ENCODE results near the gene PIAS4. TPM values are rescaled to one million over a fixed set of nuclear protein-coding genes. Genes with fewer than 3 reads are reported as not detected.

PIAS4 gene
- total and polyA plus RNA-seq, 9 of the 15 experiments (the other 6 are each of a cell fraction or from before 2014, with no cell fraction given), result 0.27 to 34.9 (median 14.4) TPM

DNA sequence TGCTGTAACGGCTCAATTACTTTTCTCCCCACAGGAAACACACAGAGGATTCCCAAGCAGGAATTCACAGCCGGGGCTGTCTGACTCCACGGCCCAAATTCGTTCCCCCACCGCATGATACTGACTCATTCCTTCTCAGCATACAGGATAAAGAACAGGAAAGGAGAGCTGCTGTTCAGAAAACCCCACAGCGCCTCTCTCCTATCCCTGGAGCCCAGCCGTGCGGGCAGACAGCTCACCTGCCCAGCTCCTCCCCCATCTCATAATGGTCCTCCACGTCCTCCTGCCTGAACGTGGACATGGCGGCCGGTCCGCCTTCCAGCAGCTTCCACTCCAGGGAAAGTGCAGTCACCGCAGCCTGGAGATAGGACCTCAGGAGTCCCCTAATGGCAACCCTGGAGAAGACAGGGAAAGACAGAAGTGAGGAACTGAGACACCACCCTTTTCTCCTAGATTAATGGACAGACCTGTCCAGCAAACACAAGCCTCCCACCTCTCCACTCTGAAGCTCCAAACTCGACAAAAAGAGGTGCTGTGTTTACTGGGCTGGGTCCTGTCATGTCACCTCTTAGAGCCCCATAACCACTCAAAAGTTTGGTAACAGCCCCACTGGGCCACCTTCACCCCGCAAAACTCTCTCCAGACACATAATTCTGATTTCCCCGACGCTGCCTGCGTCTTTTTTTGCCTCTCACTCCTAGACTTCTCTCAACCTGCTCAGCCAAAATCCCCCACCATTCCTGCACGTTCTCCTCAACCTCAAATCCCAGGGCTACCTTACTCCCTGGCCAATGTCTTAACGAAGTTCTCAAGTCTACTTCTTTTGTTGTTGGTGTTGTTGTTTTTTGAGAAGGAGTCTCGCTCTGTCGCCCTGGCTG, 37.9 kb upstream of the PIAS4 start:
- TSS peak; percentile 30 for BruUV-seq (replicated peaks)
- no peak for FAIRE-seq
- in situ Hi-C loops (cut with MboI), result no loop called here
- TF ChIP-seq, protein P1, sequence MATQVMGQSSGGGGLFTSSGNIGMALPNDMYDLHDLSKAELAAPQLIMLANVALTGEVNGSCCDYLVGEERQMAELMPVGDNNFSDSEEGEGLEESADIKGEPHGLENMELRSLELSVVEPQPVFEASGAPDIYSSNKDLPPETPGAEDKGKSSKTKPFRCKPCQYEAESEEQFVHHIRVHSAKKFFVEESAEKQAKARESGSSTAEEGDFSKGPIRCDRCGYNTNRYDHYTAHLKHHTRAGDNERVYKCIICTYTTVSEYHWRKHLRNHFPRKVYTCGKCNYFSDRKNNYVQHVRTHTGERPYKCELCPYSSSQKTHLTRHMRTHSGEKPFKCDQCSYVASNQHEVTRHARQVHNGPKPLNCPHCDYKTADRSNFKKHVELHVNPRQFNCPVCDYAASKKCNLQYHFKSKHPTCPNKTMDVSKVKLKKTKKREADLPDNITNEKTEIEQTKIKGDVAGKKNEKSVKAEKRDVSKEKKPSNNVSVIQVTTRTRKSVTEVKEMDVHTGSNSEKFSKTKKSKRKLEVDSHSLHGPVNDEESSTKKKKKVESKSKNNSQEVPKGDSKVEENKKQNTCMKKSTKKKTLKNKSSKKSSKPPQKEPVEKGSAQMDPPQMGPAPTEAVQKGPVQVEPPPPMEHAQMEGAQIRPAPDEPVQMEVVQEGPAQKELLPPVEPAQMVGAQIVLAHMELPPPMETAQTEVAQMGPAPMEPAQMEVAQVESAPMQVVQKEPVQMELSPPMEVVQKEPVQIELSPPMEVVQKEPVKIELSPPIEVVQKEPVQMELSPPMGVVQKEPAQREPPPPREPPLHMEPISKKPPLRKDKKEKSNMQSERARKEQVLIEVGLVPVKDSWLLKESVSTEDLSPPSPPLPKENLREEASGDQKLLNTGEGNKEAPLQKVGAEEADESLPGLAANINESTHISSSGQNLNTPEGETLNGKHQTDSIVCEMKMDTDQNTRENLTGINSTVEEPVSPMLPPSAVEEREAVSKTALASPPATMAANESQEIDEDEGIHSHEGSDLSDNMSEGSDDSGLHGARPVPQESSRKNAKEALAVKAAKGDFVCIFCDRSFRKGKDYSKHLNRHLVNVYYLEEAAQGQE (IDR thresholded peaks at IDR 0.05; ENCODE audit: borderline replicate concordance), result peak; percentile 42; the same call in 1 of the 2 replicates
- TF ChIP-seq, protein P1 (CRISPR knock-in tag; IDR thresholded peaks at IDR 0.05; ENCODE audit: low read depth), result no peak
- TF ChIP-seq TEAD2 (tag; IDR thresholded peaks at IDR 0.05) (no peak), SRSF9 (IDR thresholded peaks at IDR 0.05; ENCODE audit: borderline replicate concordance, low read depth, low read length) (no peak), DNMT1 (IDR thresholded peaks at IDR 0.05) (no peak), TAF7 (tag; IDR thresholded peaks at IDR 0.05) (no peak)
- TF ChIP-seq, protein P2, sequence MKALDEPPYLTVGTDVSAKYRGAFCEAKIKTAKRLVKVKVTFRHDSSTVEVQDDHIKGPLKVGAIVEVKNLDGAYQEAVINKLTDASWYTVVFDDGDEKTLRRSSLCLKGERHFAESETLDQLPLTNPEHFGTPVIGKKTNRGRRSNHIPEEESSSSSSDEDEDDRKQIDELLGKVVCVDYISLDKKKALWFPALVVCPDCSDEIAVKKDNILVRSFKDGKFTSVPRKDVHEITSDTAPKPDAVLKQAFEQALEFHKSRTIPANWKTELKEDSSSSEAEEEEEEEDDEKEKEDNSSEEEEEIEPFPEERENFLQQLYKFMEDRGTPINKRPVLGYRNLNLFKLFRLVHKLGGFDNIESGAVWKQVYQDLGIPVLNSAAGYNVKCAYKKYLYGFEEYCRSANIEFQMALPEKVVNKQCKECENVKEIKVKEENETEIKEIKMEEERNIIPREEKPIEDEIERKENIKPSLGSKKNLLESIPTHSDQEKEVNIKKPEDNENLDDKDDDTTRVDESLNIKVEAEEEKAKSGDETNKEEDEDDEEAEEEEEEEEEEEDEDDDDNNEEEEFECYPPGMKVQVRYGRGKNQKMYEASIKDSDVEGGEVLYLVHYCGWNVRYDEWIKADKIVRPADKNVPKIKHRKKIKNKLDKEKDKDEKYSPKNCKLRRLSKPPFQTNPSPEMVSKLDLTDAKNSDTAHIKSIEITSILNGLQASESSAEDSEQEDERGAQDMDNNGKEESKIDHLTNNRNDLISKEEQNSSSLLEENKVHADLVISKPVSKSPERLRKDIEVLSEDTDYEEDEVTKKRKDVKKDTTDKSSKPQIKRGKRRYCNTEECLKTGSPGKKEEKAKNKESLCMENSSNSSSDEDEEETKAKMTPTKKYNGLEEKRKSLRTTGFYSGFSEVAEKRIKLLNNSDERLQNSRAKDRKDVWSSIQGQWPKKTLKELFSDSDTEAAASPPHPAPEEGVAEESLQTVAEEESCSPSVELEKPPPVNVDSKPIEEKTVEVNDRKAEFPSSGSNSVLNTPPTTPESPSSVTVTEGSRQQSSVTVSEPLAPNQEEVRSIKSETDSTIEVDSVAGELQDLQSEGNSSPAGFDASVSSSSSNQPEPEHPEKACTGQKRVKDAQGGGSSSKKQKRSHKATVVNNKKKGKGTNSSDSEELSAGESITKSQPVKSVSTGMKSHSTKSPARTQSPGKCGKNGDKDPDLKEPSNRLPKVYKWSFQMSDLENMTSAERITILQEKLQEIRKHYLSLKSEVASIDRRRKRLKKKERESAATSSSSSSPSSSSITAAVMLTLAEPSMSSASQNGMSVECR (CRISPR knock-in tag; IDR thresholded peaks at IDR 0.05), result no peak

More for the DNA sequence above, 37.9 kb upstream of the PIAS4 start:
- intact Hi-C loops (cut with micrococcal nuclease), result loop anchor here (2.0 kb wide), 1 partner anchor 37 kb away; the partner anchor contains the start of gene PIAS4
- H3K36me3 ChIP-seq (ENCODE audit: control insufficient read depth, insufficient read depth, low read length), result peaks cover 45% of the 10 kb centered on the region; the same call in 2 of the 3 replicates
- POLR2A ChIA-PET, result interaction anchor here (0.6 to 7.2 kb wide), 5 partner anchors 10 to 19 kb away, joined by 3 to 215 read pairs (median 9); partner anchors contain the start of gene EEF2
- no peaks in the 10 kb centered on the region for H3K9me1 ChIP-seq (ENCODE audit: control insufficient read depth, insufficient read depth, low read length)
- CTCF ChIA-PET (ENCODE audit: low intra/inter-chr PET ratio), result interaction anchor here (0.6 to 1.4 kb wide), 3 partner anchors 15 to 498 kb away, joined by 3 read pairs; no protein-coding TSS in a partner anchor
- H3K9me3 ChIP-seq (replicated peaks; ENCODE audit: control insufficient read depth, insufficient read depth, low read depth, low read length), result no peaks in the 10 kb centered on the region
- H3K4me1 ChIP-seq (replicated peaks in 1 of 2; ENCODE audit: control insufficient read depth in 2 of 2, insufficient read depth in 2 of 2, low read length in 2 of 2), result peaks cover 15 to 34% of the 10 kb centered on the region in 2 experiments
- DNase-seq (ENCODE audit: extremely low read depth in 1 of 4, low spot score in 3 of 4), result peak in 2 of 4 experiments; percentile 50 to 61
- H2AFZ ChIP-seq (ENCODE audit: low read depth, low read length), result no peak overlapping the region
- WGBS (ENCODE audit: insufficient coverage, low coverage, missing lambda C conversion rate), result 25% methylated on average over 21 of the region's 23 CpGs
- H4K20me1 ChIP-seq (replicated peaks; ENCODE audit: control insufficient read depth, insufficient read depth, low read length), result peaks cover 8% of the 10 kb centered on the region
- ATAC-seq, result peak; percentile 6; the same call in 2 of the 3 replicates
- peak overlapping the region; percentile 94 for H3K4me3 ChIP-seq
- H3K79me2 ChIP-seq (ENCODE audit: control insufficient read depth, insufficient read depth, low read length), result peaks cover 37% of the 10 kb centered on the region
- H3K27me3 ChIP-seq (ENCODE audit: control insufficient read depth in 2 of 2, insufficient read depth in 2 of 2, low read length in 2 of 2), result no peaks in the 10 kb centered on the region
- H3K4me2 ChIP-seq (ENCODE audit: insufficient read depth, low read length), result peak overlapping the region; percentile 83
- H3K27ac ChIP-seq (ENCODE audit: extremely low read depth, low read depth, low read length), result peak overlapping the region; percentile 76; the same call in 1 of the 3 replicates
- peak overlapping the region; percentile 79 to 95 for H3K9ac ChIP-seq (ENCODE audit: insufficient read depth in 1 of 2, low read depth in 2 of 2, low read length in 2 of 2)
